Measurements from ENCODE around the gene DENND1B.
"Not testable (repeated sequence)": the region's sequence is repeated elsewhere in the genome, so short reads cannot be mapped to it uniquely, and the experiment has no call there.

DENND1B gene

DNA sequence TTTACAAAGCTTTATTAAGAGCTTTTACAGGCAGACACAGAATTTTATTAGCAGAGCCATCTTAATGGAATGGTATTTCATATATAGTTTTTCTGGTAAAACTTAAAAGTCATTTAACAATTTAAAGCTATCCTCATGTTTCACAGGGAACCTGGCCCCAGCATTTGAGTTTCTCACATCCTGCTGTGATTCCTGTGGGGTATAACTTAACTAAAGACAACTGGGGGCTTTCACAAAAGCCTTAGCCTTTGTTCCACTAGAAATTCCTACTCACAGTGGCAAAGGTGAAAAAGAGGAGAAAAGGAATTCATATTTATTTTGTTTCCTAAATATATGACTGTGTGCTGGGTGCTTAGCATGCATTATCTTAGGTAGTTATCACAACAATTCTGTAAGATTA lies 233.9 kb downstream of the DENND1B start:
- no peak for DNase-seq

- peak; percentile 24 for DNase-seq
Observed at GRCh38 chr1:197526736-197527371, 248.4 kb downstream of the DENND1B start.

DNA sequence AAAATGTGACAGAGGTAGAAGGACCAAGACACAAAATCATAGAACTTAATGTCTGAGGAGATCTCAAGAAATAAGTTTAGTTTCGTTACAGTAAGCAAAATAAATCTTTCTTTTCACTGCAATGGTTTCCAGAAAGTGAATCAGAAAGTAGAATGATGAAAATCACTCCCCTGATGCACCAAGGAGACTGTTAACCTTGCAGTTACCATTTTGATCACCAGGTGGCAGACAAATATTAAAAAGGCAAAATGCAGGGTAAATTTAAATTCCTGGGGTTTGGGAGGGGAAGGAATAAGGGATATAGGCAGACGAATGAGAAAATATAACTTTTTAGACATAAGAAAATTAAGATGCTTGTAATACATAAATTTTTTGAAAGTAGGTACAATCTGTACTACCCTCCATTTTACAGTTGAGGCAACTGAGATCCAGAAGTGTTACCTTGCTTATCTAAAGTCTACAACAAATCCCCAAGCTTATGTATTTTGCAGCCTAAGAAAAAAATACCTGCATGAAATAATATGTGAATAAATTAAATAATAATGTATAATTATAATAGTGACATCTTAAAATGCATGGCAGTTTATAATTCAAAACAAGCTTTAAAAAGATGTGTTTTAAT lies 254.1 kb downstream of the DENND1B start:
- peak; percentile 54 for DNase-seq

DNA sequence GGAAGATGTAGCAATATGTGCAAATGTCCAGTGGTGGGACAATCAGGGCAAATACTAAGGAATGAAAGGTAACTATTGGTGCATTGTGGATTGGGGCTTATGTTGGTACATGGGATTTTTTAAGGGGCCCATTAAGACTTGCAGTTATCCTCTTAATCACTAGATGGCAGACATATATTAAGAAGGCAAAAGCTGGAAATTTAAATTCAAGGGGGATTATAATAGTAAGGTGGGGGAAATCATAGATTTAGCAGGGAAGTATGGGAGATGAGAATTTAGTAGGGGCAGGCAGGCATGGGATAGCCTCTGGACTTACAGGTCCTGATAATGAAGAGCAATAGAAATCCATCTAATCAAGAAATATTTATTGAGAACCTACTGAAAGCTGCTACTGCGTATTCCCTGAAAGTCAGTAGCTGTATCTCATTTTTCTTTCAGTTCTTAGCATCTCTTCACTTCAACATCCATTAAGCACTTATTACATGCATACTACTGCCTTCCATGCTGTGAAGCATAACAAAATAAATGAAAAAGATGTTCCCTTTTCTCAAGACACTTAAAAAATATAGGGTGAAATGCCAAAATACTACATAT lies 255.4 kb downstream of the DENND1B start:
- peak; percentile 19 for DNase-seq

DNA sequence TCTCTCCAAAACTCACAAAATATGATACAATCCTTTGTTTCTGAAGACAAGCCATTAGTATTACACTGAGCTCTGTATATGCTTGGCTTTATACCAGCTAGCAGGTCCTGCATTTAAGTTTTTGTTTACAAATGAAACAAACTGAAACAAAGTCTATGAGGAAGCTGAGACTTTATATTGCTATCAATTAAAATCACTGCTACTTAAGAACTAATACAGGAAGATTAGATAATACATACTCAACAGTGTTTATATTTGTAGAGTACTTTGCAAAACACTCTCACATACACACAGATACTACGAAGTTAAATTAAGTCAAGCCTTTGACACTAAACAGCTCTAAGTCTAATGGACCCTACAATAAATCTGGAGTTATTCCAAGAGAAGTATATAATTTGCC lies 259.9 kb downstream of the DENND1B start:
- DNase-seq: no peak

DNA sequence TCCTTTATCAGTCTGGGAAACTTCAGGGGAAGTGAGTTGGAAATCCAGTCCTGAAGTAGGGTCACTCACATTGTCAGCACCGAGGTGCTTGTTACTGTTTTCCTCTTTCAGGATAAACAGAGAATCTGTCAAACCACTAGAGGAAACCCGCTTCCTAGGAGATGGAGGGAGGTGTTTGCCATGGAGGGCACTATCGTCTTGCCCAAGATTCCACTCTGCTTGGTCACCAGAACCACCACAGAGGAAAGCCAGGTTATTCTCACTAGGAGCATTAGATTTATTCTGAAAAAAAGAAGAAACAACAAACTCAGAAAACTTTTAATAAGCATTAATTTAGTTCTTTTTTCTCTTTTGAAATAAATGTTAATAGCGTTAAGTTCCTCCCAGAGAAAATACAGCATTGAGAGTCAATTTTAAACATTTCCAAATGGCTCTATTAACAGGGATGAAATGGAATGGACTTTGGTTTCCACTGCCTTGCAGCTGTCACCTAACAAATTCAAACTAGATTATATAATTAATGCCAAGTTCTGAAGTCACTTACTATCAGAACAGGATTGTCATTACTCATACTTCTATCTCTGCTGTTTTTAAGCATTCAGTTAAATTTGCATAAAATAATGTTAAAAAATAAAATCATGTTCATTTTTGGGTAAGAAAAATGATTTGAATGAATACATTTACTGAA lies 264.4 kb downstream of the DENND1B start:
- no peak for DNase-seq

- DNase-seq: no peak
Observed at GRCh38 chr1:197496722-197497121, 278.6 kb downstream of the DENND1B start.

DNA sequence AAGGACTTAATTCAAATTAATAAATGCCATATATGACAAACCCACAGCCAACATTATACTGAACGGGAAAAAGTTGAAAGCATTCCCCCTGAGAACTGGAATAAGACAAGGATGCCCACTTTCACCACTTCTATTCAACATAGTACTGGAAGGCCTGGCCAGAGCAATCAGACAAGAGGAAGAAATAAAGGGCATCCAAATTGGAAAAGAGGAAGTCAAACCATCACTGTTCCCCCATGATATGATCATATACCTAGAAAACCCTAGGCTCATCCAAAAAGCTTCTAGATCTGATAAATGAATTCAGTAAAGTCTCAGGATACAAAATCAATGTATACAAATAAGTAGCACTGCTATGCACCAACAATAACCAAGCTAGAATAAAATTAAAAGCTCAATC lies 283.8 kb downstream of the DENND1B start:
- DNase-seq: not testable (repeated sequence)

DNA sequence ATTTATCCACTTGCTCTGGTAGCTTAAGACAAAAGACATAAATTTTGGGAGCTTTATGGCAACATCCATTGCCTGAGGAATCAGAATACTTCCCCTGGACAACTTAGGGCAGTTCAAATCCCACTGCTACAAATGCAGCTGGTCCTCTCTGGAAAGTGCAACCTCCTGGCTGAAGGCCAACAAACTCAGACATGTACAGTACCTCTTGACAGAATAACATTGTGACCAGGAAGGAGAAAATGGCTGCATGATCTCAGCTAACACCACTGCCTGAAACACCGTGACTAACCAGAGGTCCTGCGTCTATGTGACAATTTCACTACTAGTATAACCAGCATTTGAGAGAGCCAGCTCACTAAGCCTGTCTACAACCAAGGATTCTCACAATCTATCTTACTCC lies 288.3 kb downstream of the DENND1B start:
- peak; percentile 6 for DNase-seq

GRCh38 chr1:197485790-197486189 lies 289.5 kb downstream of the DENND1B start:
- peak; percentile 5 for DNase-seq

DNA sequence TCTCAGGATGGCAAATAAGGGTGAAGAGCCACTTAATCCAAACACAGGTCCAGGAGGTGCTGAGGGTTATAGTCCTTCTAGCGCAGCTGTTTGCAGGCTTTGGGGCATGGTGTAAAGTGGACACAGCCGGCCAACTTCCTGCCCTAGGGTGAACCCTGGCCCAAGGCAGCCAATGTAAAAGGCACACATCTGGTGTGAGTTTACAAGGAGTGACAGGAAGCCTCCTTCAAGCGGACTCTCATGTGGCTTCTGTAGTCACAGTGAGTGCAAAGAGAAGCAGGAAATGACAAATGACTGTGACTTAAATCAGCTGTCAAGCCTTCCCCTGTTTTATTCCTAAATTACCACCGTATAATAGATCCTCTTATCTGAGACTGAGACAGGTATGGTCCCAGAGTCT lies 294.2 kb downstream of the DENND1B start:
- peak; percentile 37 for DNase-seq

DNA sequence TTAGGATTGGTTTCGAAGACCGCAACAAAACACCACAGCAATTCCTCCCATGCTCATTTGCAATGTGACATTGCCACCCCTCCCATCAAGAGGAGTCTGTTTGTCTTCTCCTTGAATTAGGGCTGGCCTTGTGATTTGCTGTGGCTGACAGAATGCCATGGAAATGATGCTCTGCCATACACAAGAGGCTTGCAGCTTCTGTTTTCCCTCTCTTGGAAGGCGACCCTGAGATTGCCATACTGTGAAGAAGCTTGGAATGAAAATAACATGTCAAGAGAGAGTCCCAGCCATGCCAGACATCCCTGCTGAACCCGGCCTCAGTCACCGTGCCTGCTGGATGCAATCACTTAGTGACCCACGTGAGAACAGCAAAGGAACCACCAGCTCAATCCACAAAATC lies 294.8 kb downstream of the DENND1B start:
- no peak for DNase-seq

- no peak for DNase-seq
Observed at GRCh38 chr1:197472141-197472540, 303.1 kb downstream of the DENND1B start.

DNA sequence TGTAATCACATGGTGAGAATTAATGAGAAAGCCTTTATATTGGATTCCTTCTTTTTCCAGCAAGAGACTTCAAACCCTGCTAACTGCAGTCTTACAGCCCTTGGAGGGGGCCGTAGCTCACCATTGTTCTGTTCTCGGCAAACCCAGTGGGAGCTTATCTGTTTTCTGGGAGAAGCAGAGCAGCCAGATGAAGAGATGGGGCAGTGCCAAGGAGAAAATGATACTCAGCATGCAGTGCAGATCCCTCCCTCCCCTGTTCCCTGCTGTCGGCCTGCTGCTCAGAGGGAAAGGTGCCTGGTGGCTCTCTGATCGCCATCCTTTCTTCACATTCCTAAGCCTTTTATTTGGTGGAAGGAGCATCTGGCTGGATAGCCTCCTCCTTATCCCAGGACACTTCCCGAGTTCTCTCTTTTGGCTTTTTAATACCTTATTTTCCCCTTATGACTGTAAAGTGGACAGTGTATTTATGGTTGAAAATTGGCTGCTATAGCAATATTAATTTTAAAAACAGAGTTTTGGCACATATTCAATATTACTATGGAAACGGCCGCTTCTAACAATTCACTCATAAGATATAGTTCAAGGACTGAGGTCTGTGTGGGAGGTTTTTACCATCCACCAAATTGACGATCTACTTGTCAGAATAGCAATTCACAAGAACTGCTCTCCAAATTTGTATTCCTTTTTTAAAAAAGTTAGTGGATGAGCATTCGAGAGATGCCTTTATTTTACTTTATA lies 303.9 kb downstream of the DENND1B start:
- no peak for DNase-seq

DNA sequence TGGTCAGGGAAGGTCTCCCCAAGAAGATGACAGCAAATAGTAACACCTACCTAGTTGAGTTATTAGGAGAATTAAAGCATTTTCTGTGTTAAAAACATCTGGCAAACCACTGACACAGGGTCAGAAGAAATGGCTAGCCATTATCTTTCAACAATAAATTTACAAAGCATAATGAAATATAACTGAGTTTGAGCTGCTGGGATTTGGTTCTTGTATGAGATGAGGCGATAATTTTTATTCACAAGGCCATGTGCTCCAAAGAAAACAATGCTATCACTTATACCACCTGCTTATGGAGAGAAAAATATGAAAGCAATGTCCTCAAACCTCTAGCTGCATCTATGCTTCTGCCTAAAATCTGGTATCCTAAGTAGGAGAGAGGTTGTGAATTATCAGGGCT lies 304.9 kb downstream of the DENND1B start:
- DNase-seq: no peak

GRCh38 chr1:197469620-197470210 lies 305.6 kb downstream of the DENND1B start:
- DNase-seq: no peak

DNA sequence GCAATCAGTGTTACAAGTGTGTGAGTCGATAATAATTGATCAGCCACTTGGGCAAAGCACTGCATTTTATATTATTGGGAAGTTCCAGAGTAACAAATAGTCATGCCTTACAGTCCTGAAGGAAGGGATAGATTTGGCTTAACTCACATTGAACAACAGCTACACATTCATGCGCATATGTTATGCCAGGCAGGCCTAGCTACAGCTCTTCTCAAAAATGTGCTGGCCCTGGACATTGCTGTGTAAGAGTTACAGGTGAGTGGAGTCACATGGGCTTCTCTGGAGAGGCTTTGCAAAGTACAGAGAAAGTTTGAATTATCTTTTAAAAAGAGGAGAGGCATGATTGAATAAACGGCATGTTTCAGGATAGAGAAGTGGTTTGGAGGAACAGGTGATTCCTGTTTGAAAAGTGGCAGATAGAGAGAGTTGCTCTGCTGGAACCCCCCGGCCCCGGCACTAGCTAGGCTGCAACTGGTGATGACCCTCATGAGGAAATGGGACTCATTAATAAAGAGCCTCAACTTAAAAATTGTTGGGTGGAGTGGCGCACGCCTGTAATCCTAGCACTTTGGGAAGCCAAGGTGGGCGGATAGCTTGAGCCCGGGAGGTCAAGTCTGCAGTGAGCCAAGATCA lies 306.6 kb downstream of the DENND1B start:
- no peak for DNase-seq

GRCh38 chr1:197467881-197468280 lies 307.4 kb downstream of the DENND1B start:
- DNase-seq: peak; percentile 44

DNA sequence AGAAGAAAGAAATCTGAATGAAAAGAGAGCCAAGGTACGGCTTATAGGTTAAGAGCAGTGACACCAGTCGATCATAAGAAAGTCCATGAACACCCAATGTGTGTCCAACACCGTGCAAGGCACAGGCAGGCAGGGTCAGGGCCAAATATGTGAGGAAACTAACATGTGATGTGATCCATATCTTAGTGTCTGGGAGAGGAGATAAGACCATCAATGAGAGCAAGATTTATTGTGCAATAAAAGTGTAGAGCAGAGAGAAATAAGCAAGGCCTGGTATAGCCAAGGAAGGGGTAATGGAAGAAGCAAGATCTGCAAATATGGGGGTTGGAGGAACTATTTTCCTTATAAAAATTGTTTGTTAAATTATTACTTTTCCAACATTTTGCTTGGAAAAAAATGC lies 308.5 kb downstream of the DENND1B start:
- no peak for DNase-seq

GRCh38 chr1:197465528-197466327 lies 309.6 kb downstream of the DENND1B start:
- DNase-seq: no peak

GRCh38 chr1:197464044-197464443 lies 311.2 kb downstream of the DENND1B start:
- DNase-seq: peak; percentile 47
